Liver (tissue), 9 donors: ENCODE data around the gene TPX2. TPM values are rescaled to one million over a fixed set of nuclear protein-coding genes. Genes with fewer than 3 reads are reported as not detected.

Experiments
- DNase-seq: peaks from one replicate; pipeline ENCODE4 v3.0.0-alpha.2; 2017; ENCODE audit warnings: low spot score
- H3K27ac ChIP-seq, 2 donors: one replicate each; pipeline ENCODE4 v1.7.0; 2013; ENCODE audit warnings: inconsistent platforms in 2 of 2, low read length in 2 of 2, control low read depth in 1 of 2, low read depth in 1 of 2, mild to moderate bottlenecking in 1 of 2
- H3K27me3 ChIP-seq, 4 donors: one replicate each; pipeline versions ENCODE4 v1.6.1 to v1.7.0; 2013; ENCODE audit warnings: low read length in 3 of 4, inconsistent platforms in 1 of 4, mild to moderate bottlenecking in 1 of 4, moderate library complexity in 1 of 4; ENCODE audit not compliant: control insufficient read depth in 4 of 4, insufficient read depth in 4 of 4
- H3K36me3 ChIP-seq, 4 donors: one replicate each; pipeline versions ENCODE4 v1.6.1 to v1.7.0; 2013; ENCODE audit warnings: low read length in 3 of 4, mild to moderate bottlenecking in 3 of 4, low read depth in 1 of 4, moderate library complexity in 1 of 4; ENCODE audit not compliant: control insufficient read depth in 4 of 4, insufficient read depth in 3 of 4
- H3K4me1 ChIP-seq, 4 donors: one replicate each; pipeline versions ENCODE4 v1.6.1 to v1.7.0; 2013; ENCODE audit warnings: low read length in 3 of 4, mild to moderate bottlenecking in 3 of 4, moderate library complexity in 1 of 4; ENCODE audit not compliant: control insufficient read depth in 4 of 4, insufficient read depth in 4 of 4
- H3K4me3 ChIP-seq, 3 donors: one replicate each; pipeline versions ENCODE4 v1.6.1 to v1.7.0; 2013; ENCODE audit warnings: low read length in 3 of 3, control low read depth in 1 of 3, low read depth in 1 of 3, mild to moderate bottlenecking in 1 of 3
- H3K9ac ChIP-seq, 2 donors: one replicate each; pipeline ENCODE4 v1.7.0; 2013; ENCODE audit warnings: low read length in 2 of 2, mild to moderate bottlenecking in 2 of 2, moderate library complexity in 2 of 2, control low read depth in 1 of 2, low read depth in 1 of 2
- H3K9me3 ChIP-seq, 4 donors: one replicate each; pipeline versions ENCODE4 v1.6.1 to v1.7.0; 2013; ENCODE audit warnings: low read length in 3 of 4; ENCODE audit not compliant: control insufficient read depth in 4 of 4
- ATF3 ChIP-seq: IDR thresholded peaks from 2 replicates; pipeline ENCODE4 v1.6.1; 2016; ENCODE audit warnings: antibody characterized with exemption
- CTCF ChIP-seq: fragments of 150-350 bp; IDR thresholded peaks from 2 replicates; pipeline ENCODE4 v1.5.1; 2017; ENCODE audit warnings: improper control_type of control experiment, low read depth, low read length; ENCODE audit not compliant: missing input control
- EGR1 ChIP-seq, 2 donors: IDR thresholded peaks; 2 replicates each; pipeline ENCODE4 v1.6.1; 2016 to 2018; ENCODE audit warnings: antibody characterized with exemption in 2 of 2, low read depth in 2 of 2
- FOXA1 ChIP-seq: IDR thresholded peaks from 2 replicates; pipeline ENCODE4 v1.6.1; 2016; ENCODE audit warnings: antibody characterized with exemption
- FOXA2 ChIP-seq: IDR thresholded peaks from 2 replicates; pipeline ENCODE4 v1.6.1; 2016; ENCODE audit warnings: antibody characterized with exemption
- GABPA ChIP-seq, 2 donors: IDR thresholded peaks in 1 of 2; conservative IDR thresholded peaks in 1 of 2; 2 replicates each; pipeline ENCODE4 v1.6.1; 2016; ENCODE audit warnings: antibody characterized with exemption in 2 of 2, mild to moderate bottlenecking in 1 of 2, moderate library complexity in 1 of 2
- HNF4A ChIP-seq, 2 donors: conservative IDR thresholded peaks; 2 replicates each; pipeline ENCODE4 v1.6.1; 2016; ENCODE audit warnings: antibody characterized with exemption in 2 of 2, mild to moderate bottlenecking in 2 of 2
- HNF4G ChIP-seq: IDR thresholded peaks from 2 replicates; pipeline ENCODE4 v1.6.1; 2016; ENCODE audit warnings: antibody characterized with exemption
- JUND ChIP-seq, 2 donors: IDR thresholded peaks; 2 replicates each; pipeline ENCODE4 v1.6.1; 2016; ENCODE audit warnings: antibody characterized with exemption in 2 of 2
- MAX ChIP-seq: IDR thresholded peaks from 2 replicates; pipeline ENCODE4 v1.6.1; 2016; ENCODE audit warnings: antibody characterized with exemption
- NR2F2 ChIP-seq: IDR thresholded peaks from 2 replicates; pipeline ENCODE4 v1.6.1; 2016; ENCODE audit warnings: antibody characterized with exemption
- RAD21 ChIP-seq, 2 donors: IDR thresholded peaks; 2 replicates each; pipeline ENCODE4 v1.6.1; 2016; ENCODE audit warnings: antibody characterized with exemption in 2 of 2, mild to moderate bottlenecking in 2 of 2
- RXRA ChIP-seq, 2 donors: IDR thresholded peaks; 2 replicates each; pipeline ENCODE4 v1.6.1; 2017 to 2018; ENCODE audit warnings: antibody characterized with exemption in 2 of 2, mild to moderate bottlenecking in 1 of 2
- SP1 ChIP-seq: IDR thresholded peaks from 2 replicates; pipeline ENCODE4 v1.6.1; 2018; ENCODE audit warnings: antibody characterized with exemption, mild to moderate bottlenecking
- TAF1 ChIP-seq: conservative IDR thresholded peaks from 2 replicates; pipeline ENCODE4 v1.6.1; 2016; ENCODE audit warnings: antibody characterized with exemption, mild to moderate bottlenecking
- YY1 ChIP-seq: IDR thresholded peaks from 2 replicates; pipeline ENCODE4 v1.6.1; 2016; ENCODE audit warnings: antibody characterized with exemption, mild to moderate bottlenecking
- ZBTB33 ChIP-seq: IDR thresholded peaks from 2 replicates; pipeline ENCODE4 v1.6.1; 2016; ENCODE audit warnings: antibody characterized with exemption
- WGBS: extraction: QIAGEN DNeasy Blood & Tissue Kit; methylation state at CpG from one replicate; pipeline ENCODE4 v1.1.7; 2013; 5-methylcytosine and 5-hydroxymethylcytosine counted together
- polyA plus RNA-seq, 2 donors: library from polyadenylated mRNA; stranded (reverse) in 1 of 2; unstranded in 1 of 2; fragments of 200-250 nt in 1 of 2; fragments of >200 nt in 1 of 2; fragmentation: Nextera tagmentation in 1 of 2; extraction: Ambion mirVana in 1 of 2; gene quantifications; one replicate each; pipeline versions ENCODE4 v1.2.1 to v1.2.3, GENCODE V29; 2013 to 2015
- total RNA-seq, 2 donors: library from RNA; depleted of rRNA; stranded (reverse); fragments of >200 nt; gene quantifications; one replicate each; pipeline ENCODE4 v1.2.3, GENCODE V29; 2014
- donor health status: healthy.
- donor health status: healthy.
- donor health status: healthy.
- donor health status: healthy.
- donor health status: healthy.

TPX2 gene
- total and polyA plus RNA-seq, 4 donors = 1.1 to 40.8 (median 2.4) TPM

GRCh38 chr20:31704225-31705119 lies 34.6 kb upstream of the TPX2 start:
- Histone ChIP-seq H3K36me3 (peaks cover 0 to 5% (median 3%) of the 10 kb centered on the region in 4 donors), H3K27ac (peak overlapping the region; percentile 1 to 54), H3K9ac (no peak overlapping the region)

GRCh38 chr20:31705191-31705590 lies 33.9 kb upstream of the TPX2 start:
- H3K36me3 ChIP-seq = peaks cover 0 to 5% (median 3%) of the 10 kb centered on the region in 4 donors
- H3K27me3 ChIP-seq = no peaks in the 10 kb centered on the region
- peaks cover 20 to 66% (median 50%) of the 10 kb centered on the region in 4 donors for H3K4me1 ChIP-seq
- peak overlapping the region; percentile 1 to 54 for H3K27ac ChIP-seq
- H3K9me3 ChIP-seq = no peaks in the 10 kb centered on the region
- no peak overlapping the region for H3K4me3 ChIP-seq
- no peak for DNase-seq
- H3K9ac ChIP-seq = no peak overlapping the region
- TF ChIP-seq CTCF = no peak
- TF ChIP-seq ATF3 = no peak
- TF ChIP-seq GABPA (IDR thresholded peaks at IDR 0.05 in 1 of 2, conservative IDR thresholded peaks at IDR 0.05 in 1 of 2) = no peak
- TF ChIP-seq EGR1 (IDR thresholded peaks at IDR 0.05; ENCODE audit: low read depth in 2 of 2) = no peak
- TF ChIP-seq SP1 = no peak

More at GRCh38 chr20:31704225-31705119, 34.6 kb upstream of the TPX2 start:
- 66% methylated on average over 11 of the region's 11 CpGs for whole genome bisulfite sequencing
- TF ChIP-seq FOXA2 (peak; percentile 70), HNF4A (conservative IDR thresholded peaks at IDR 0.05) (peak; percentile 80 to 90), EGR1 (IDR thresholded peaks at IDR 0.05; ENCODE audit: low read depth in 2 of 2) (peak; percentile 36 to 41), RXRA (IDR thresholded peaks at IDR 0.05) (peak; percentile 71 to 81), NR2F2 (no peak), FOXA1 (no peak), ZBTB33 (no peak), JUND (IDR thresholded peaks at IDR 0.05) (peak; percentile 72 to 78), ATF3 (no peak), GABPA (IDR thresholded peaks at IDR 0.05 in 1 of 2, conservative IDR thresholded peaks at IDR 0.05 in 1 of 2) (peak in 1 of 2 donors; percentile 41), SP1 (peak; percentile 86), TAF1 (no peak), YY1 (peak; percentile 34), RAD21 (IDR thresholded peaks at IDR 0.05) (peak in 1 of 2 donors; percentile 57), HNF4G (peak; percentile 51), MAX (peak; percentile 69), CTCF (no peak)
- Histone ChIP-seq H3K27me3 (no peaks in the 10 kb centered on the region), H3K4me3 (no peak overlapping the region), H3K9me3 (no peaks in the 10 kb centered on the region), H3K4me1 (peaks cover 17 to 71% (median 51%) of the 10 kb centered on the region in 4 donors)
- no peak for DNase-seq
